ENCODE measurements around the gene NKPD1. TPM values are rescaled to one million over a fixed set of nuclear protein-coding genes. Genes with fewer than 3 reads are reported as not detected.

Gene NKPD1
- total RNA-seq, 6 experiments from 2014 or later, result 0.07 to 0.17 (median 0.07) TPM; not detected in 1

DNA sequence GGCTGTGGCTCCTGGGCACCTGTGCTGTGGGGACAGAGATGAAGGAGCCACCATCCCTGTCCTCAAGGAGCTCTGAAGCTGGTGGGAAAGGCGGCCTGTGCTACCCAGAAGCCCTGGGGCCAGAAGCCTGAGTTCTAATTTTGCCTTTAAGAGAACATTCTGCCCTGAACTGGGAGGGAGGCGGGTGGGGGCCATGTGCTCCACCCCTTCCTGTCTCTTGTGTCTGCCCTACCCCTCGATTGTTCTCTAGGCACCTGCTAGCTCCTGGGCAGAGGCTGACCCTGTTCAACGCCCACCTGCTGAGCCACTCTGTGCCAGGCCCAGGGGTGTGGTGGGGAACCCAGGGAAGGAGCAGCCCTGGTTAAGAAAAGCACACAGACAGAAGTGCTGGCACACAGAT lies 11.4 kb upstream of the NKPD1 start:
- Mint-ChIP-seq H3K27me3 (ENCODE audit: insufficient read depth) (peaks cover 9% of the 10 kb centered on the region), H3K36me3 (ENCODE audit: low read depth) (no peaks in the 10 kb centered on the region), H3K4me1 (ENCODE audit: low read depth) (peaks cover 25% of the 10 kb centered on the region), H3K4me3 (no peak overlapping the region), H3K27ac (no peak overlapping the region), H3K9me3 (no peaks in the 10 kb centered on the region)
- TF ChIP-seq, protein P1, sequence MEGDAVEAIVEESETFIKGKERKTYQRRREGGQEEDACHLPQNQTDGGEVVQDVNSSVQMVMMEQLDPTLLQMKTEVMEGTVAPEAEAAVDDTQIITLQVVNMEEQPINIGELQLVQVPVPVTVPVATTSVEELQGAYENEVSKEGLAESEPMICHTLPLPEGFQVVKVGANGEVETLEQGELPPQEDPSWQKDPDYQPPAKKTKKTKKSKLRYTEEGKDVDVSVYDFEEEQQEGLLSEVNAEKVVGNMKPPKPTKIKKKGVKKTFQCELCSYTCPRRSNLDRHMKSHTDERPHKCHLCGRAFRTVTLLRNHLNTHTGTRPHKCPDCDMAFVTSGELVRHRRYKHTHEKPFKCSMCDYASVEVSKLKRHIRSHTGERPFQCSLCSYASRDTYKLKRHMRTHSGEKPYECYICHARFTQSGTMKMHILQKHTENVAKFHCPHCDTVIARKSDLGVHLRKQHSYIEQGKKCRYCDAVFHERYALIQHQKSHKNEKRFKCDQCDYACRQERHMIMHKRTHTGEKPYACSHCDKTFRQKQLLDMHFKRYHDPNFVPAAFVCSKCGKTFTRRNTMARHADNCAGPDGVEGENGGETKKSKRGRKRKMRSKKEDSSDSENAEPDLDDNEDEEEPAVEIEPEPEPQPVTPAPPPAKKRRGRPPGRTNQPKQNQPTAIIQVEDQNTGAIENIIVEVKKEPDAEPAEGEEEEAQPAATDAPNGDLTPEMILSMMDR (IDR thresholded peaks at IDR 0.05), result no peak
- DNase-seq, result no peak

DNA sequence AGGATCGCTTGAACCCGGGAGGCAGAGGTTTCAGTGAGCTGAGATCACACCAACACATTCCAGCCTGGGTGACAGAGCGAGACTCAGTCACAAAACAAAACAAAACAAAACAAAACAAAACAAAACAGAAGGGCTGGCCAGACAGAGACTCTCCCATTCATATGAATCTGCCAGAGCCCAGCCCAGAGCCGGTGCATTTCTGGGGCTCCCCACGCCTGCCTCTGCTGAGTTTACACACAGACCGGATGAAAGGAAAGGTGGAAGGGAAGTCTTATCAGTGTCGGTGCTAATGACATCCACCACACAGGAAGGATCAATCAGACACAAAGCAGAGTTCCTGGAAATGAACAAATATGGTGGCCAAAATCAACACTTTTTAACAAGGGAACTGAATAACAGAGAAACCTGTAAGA lies 10.4 kb upstream of the NKPD1 start:
- no peak for DNase-seq
- Mint-ChIP-seq H3K4me1 (ENCODE audit: low read depth) (peaks cover 25% of the 10 kb centered on the region), H3K27me3 (ENCODE audit: insufficient read depth) (peaks cover 9% of the 10 kb centered on the region), H3K4me3 (no peak overlapping the region), H3K27ac (no peak overlapping the region), H3K9me3 (no peaks in the 10 kb centered on the region), H3K36me3 (ENCODE audit: low read depth) (no peaks in the 10 kb centered on the region)
- TF ChIP-seq, protein P1 (IDR thresholded peaks at IDR 0.05), result no peak

DNA sequence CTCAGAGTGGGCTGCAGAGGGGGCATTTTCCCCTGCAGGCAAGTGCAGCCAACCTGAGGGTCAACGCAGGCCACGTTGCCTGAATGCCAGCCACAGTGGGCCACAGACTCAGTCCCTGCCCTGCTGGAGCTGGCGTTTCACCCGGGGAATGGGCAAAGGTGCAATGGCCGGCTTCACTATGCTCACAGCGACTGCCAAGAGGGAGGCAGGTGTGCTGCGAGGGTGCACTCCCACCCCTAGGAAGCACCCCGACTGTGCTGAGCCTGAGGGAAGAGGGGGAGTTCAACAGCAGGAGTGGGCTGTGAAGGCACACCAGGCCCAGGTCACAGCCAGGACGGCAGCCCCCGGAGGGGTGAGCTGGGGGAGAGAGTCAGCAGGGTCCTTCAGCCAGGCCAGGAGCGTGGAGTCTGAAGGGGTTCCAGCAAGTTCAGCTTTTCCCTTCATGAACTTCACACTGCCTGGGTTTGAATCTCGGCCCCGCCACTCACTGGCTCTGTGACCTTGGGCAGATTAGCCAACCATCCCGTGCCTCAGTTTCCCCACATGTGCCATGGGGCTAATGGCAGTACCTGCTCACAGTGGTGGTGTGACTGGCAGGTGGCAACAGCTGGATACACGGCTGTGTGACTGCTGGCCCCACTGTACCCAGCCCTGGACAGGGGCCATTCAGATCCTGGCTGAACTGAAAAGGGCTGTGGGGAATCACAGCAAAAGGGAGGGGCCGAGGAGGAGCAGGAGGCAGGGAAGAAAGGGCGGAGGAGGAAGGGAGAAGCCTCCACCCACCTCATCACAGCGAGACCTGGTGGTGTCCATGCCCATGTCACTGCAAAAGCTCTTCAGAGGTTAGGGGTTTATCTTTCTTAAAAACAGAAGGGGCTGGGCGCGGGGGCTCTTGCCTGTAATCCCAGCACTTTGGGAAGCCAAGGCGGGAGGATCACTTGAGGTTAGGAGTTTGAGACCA lies 9.6 kb upstream of the NKPD1 start:
- TF ChIP-seq, protein P1 (IDR thresholded peaks at IDR 0.05), result no peak
- H3K27ac Mint-ChIP-seq, result no peak overlapping the region
- H3K4me3 Mint-ChIP-seq, result no peak overlapping the region
- no peak for DNase-seq
- peaks cover 19% of the 10 kb centered on the region for H3K4me1 Mint-ChIP-seq (ENCODE audit: low read depth)
- H3K36me3 Mint-ChIP-seq (ENCODE audit: low read depth), result no peaks in the 10 kb centered on the region
- H3K9me3 Mint-ChIP-seq, result no peaks in the 10 kb centered on the region
- H3K27me3 Mint-ChIP-seq (ENCODE audit: insufficient read depth), result peaks cover 9% of the 10 kb centered on the region

DNA sequence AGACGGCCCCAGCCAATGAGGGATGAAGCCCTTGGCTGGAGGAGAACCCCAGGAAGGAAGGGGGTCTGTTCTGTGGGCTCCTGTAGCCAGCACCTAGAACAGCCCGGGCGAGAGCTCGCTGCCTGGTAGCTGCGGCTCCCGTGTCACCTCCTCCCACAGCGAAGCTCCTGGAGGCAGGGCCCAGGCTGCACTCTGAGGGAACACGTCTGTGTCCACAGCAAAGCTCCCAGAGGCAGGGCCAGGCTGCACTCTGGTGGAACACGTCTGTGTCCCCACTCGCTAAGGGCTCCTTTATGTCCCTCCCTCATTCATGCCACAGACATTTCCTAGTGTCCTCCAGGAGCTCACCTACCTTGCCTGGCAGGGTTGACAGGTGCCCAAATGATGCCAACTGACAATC lies 8.8 kb upstream of the NKPD1 start:
- Mint-ChIP-seq H3K27ac (no peak overlapping the region), H3K27me3 (ENCODE audit: insufficient read depth) (peaks cover 9% of the 10 kb centered on the region), H3K9me3 (no peaks in the 10 kb centered on the region), H3K36me3 (ENCODE audit: low read depth) (no peaks in the 10 kb centered on the region), H3K4me3 (no peak overlapping the region), H3K4me1 (ENCODE audit: low read depth) (peaks cover 16% of the 10 kb centered on the region)
- TF ChIP-seq, protein P1 (IDR thresholded peaks at IDR 0.05), result no peak
- DNase-seq, result no peak

DNA sequence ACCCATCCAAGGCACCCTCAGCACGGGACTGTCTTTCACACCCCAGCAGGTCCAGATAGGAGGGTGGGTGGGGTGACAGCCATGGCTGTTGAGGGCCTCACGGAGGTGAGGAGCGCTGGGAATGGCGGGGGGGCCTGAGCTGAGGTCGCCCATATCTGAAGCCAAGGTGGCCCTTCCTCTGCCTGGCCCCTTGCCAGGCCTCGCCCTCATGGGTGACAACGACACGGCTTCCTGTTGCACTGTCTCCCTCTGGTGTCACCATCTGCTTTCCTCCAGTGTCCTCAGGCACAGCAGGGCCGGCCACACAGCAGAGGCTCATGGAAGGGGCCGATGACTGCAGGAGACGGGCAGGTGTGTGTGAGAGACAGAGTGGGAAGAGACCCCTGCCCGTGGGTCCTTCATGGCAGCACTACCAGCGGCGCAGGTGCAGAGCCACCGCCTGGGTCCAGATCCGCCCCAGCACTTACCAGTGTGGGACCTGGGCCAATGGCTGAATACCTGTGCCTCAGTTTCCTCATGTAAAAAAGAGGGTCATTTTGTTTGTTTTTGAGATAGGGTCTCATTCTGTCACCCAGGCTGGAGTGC lies 8.1 kb upstream of the NKPD1 start:
- Mint-ChIP-seq H3K36me3 (ENCODE audit: low read depth) (no peaks in the 10 kb centered on the region), H3K4me1 (ENCODE audit: low read depth) (peaks cover 12% of the 10 kb centered on the region), H3K9me3 (no peaks in the 10 kb centered on the region), H3K27ac (no peak overlapping the region), H3K27me3 (ENCODE audit: insufficient read depth) (peaks cover 9% of the 10 kb centered on the region), H3K4me3 (no peak overlapping the region)
- TF ChIP-seq, protein P1 (IDR thresholded peaks at IDR 0.05), result no peak
- no peak for DNase-seq
